ENCODE data around the gene IL17D.
"Not testable (repeated sequence)": the region's sequence is repeated elsewhere in the genome, so short reads cannot be mapped to it uniquely, and the experiment has no call there.

The IL17D gene

DNA sequence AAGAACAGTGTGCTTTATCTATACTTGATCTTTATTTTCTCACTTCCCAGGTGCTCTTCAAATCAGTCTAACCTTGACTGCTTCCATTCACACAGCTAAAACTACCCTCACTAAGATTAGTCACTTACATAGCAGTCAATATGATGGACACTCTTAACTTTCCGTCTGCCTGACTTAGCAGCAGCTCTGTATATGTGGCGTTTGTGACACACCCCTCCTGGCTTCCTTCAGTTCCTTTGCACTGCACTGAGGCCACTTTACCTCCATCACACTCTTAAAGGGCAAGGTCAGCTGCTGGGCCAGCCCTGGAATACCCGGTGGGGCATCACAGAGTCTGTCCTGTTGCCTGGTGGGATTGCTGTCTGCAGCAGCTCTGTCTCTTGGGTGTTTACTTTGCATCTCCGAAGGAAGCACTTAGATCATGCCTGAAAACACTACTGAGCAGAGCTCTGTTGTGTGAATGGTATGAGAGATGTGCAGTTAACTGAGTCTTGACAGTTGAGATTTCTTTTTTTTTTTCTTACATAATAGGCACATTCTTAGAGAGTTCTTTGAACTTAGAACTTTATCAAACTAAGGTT is 35.6 kb upstream of the IL17D start:
- DNase-seq (ENCODE audit: extremely low read depth, insufficient read length) = peak; percentile 5
- no peak for TF ChIP-seq CTCF (IDR thresholded peaks at IDR 0.05; ENCODE audit: insufficient read depth, low read length, poor library complexity, severe bottlenecking)

GRCh38 chr13:20669162-20669561 is 34.3 kb upstream of the IL17D start:
- no peaks in the 10 kb centered on the region for H3K36me3 ChIP-seq (ENCODE audit: control insufficient read depth, insufficient read depth, low read length)
- DNase-seq (ENCODE audit: extremely low read depth, insufficient read length) = no peak
- TF ChIP-seq CTCF (IDR thresholded peaks at IDR 0.05; ENCODE audit: insufficient read depth, low read length, poor library complexity, severe bottlenecking) = no peak
- no peak overlapping the region for H3K4me3 ChIP-seq (replicated peaks; ENCODE audit: low read depth, low read length)
- no peaks in the 10 kb centered on the region for H3K27me3 ChIP-seq (replicated peaks; ENCODE audit: control insufficient read depth, insufficient read depth, low read length)

More for the DNA sequence above, 35.6 kb upstream of the IL17D start:
- H3K27me3 ChIP-seq (replicated peaks; ENCODE audit: control insufficient read depth, insufficient read depth, low read length) = no peaks in the 10 kb centered on the region
- H3K4me3 ChIP-seq (replicated peaks; ENCODE audit: low read depth, low read length) = no peak overlapping the region
- no peaks in the 10 kb centered on the region for H3K36me3 ChIP-seq (ENCODE audit: control insufficient read depth, insufficient read depth, low read length)

DNA sequence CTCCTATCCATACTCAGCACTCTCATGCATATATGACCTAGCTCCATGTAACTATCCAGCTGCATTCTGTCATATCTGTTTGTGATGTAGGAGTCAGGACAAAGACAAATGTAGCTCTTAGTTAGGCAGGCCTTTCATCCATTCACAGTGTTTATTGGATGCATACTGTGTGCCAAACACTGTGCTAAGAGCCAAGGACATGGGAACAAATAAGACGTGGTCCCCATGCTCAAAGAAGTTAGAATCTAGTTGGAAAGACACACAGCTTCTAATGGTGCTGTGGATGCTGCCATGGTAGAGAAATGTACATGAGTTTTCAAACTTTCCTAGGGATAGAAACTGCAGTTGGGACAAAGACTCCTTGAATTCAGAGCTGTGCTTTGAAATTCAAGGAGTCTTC is 31.7 kb upstream of the IL17D start:
- no peak overlapping the region for H3K4me3 ChIP-seq (replicated peaks; ENCODE audit: low read depth, low read length)
- no peak for DNase-seq (ENCODE audit: extremely low read depth, insufficient read length)
- no peaks in the 10 kb centered on the region for H3K36me3 ChIP-seq (ENCODE audit: control insufficient read depth, insufficient read depth, low read length)
- TF ChIP-seq CTCF (IDR thresholded peaks at IDR 0.05; ENCODE audit: insufficient read depth, low read length, poor library complexity, severe bottlenecking) = no peak
- no peaks in the 10 kb centered on the region for H3K27me3 ChIP-seq (replicated peaks; ENCODE audit: control insufficient read depth, insufficient read depth, low read length)

- H3K36me3 ChIP-seq (ENCODE audit: control insufficient read depth, insufficient read depth, low read length) = no peaks in the 10 kb centered on the region
- H3K27me3 ChIP-seq (replicated peaks; ENCODE audit: control insufficient read depth, insufficient read depth, low read length) = no peaks in the 10 kb centered on the region
- no peak overlapping the region for H3K4me3 ChIP-seq (replicated peaks; ENCODE audit: low read depth, low read length)
- TF ChIP-seq CTCF (IDR thresholded peaks at IDR 0.05; ENCODE audit: insufficient read depth, low read length, poor library complexity, severe bottlenecking) = no peak
- no peak for DNase-seq (ENCODE audit: extremely low read depth, insufficient read length)
Measured at GRCh38 chr13:20672772-20673171, 30.7 kb upstream of the IL17D start.

- no peaks in the 10 kb centered on the region for H3K36me3 ChIP-seq (ENCODE audit: control insufficient read depth, insufficient read depth, low read length)
- TF ChIP-seq CTCF (IDR thresholded peaks at IDR 0.05; ENCODE audit: insufficient read depth, low read length, poor library complexity, severe bottlenecking) = no peak
- H3K27me3 ChIP-seq (replicated peaks; ENCODE audit: control insufficient read depth, insufficient read depth, low read length) = no peaks in the 10 kb centered on the region
- H3K4me3 ChIP-seq (replicated peaks; ENCODE audit: low read depth, low read length) = no peak overlapping the region
- DNase-seq (ENCODE audit: extremely low read depth, insufficient read length) = no peak
Measured at GRCh38 chr13:20673715-20674114, 29.8 kb upstream of the IL17D start.

- H3K27me3 ChIP-seq (replicated peaks; ENCODE audit: control insufficient read depth, insufficient read depth, low read length) = no peaks in the 10 kb centered on the region
- no peak for TF ChIP-seq CTCF (IDR thresholded peaks at IDR 0.05; ENCODE audit: insufficient read depth, low read length, poor library complexity, severe bottlenecking)
- no peak overlapping the region for H3K4me3 ChIP-seq (replicated peaks; ENCODE audit: low read depth, low read length)
- H3K36me3 ChIP-seq (ENCODE audit: control insufficient read depth, insufficient read depth, low read length) = no peaks in the 10 kb centered on the region
- no peak for DNase-seq (ENCODE audit: extremely low read depth, insufficient read length)
Measured at GRCh38 chr13:20676213-20676612, 27.3 kb upstream of the IL17D start.

- not testable (repeated sequence) for DNase-seq (ENCODE audit: extremely low read depth, insufficient read length); H3K4me3 ChIP-seq (replicated peaks; ENCODE audit: low read depth, low read length); H3K36me3 ChIP-seq (ENCODE audit: control insufficient read depth, insufficient read depth, low read length); H3K27me3 ChIP-seq (replicated peaks; ENCODE audit: control insufficient read depth, insufficient read depth, low read length)
Measured at GRCh38 chr13:20678606-20679005, 24.9 kb upstream of the IL17D start.

Measured in GM06990 (cell line).